ENCODE results near the gene SHC2.
"Not testable (repeated sequence)": the region's sequence is repeated elsewhere in the genome, so short reads cannot be mapped to it uniquely, and the experiment has no call there.

SHC2 gene

GRCh38 chr19:407511-408440, 53.1 kb downstream of the SHC2 start:
- no peak for DNase-seq (ENCODE audit: low read depth, low spot score)

GRCh38 chr19:406971-407510, 53.8 kb downstream of the SHC2 start:
- no peak for DNase-seq (ENCODE audit: low read depth, low spot score)

GRCh38 chr19:406135-406781, 54.6 kb downstream of the SHC2 start:
- no peak for DNase-seq (ENCODE audit: low read depth, low spot score)

GRCh38 chr19:405121-405965, 55.5 kb downstream of the SHC2 start:
- no peak for DNase-seq (ENCODE audit: low read depth, low spot score)

GRCh38 chr19:403221-404027, 57.4 kb downstream of the SHC2 start:
- no peak for DNase-seq (ENCODE audit: low read depth, low spot score)

GRCh38 chr19:402786-403185, 58.0 kb downstream of the SHC2 start:
- DNase-seq (ENCODE audit: low read depth, low spot score): no peak

GRCh38 chr19:401866-402511, 58.8 kb downstream of the SHC2 start:
- DNase-seq (ENCODE audit: low read depth, low spot score): no peak

- no peak for DNase-seq (ENCODE audit: low read depth, low spot score)
These were observed 59.6 kb downstream of the SHC2 start for GRCh38 chr19:400976-401865.

GRCh38 chr19:399370-399769, 61.5 kb downstream of the SHC2 start:
- DNase-seq (ENCODE audit: low read depth, low spot score): no peak

GRCh38 chr19:398719-399118, 62.1 kb downstream of the SHC2 start:
- DNase-seq (ENCODE audit: low read depth, low spot score): no peak

GRCh38 chr19:397941-398706, 62.7 kb downstream of the SHC2 start:
- DNase-seq (ENCODE audit: low read depth, low spot score): no peak

GRCh38 chr19:397321-397720, 63.5 kb downstream of the SHC2 start:
- DNase-seq (ENCODE audit: low read depth, low spot score): no peak

GRCh38 chr19:395467-395866, 65.4 kb downstream of the SHC2 start:
- no peak for DNase-seq (ENCODE audit: low read depth, low spot score)

GRCh38 chr19:394857-395256, 66.0 kb downstream of the SHC2 start:
- not testable (repeated sequence) for DNase-seq (ENCODE audit: low read depth, low spot score)

- DNase-seq (ENCODE audit: low read depth, low spot score): not testable (repeated sequence)
These were observed 67.3 kb downstream of the SHC2 start for GRCh38 chr19:393560-393959.

- no peak for DNase-seq (ENCODE audit: low read depth, low spot score)
These were observed 68.4 kb downstream of the SHC2 start for GRCh38 chr19:392375-392970.

- DNase-seq (ENCODE audit: low read depth, low spot score): no peak
These were observed 69.0 kb downstream of the SHC2 start for GRCh38 chr19:391726-392374.

GRCh38 chr19:391207-391557, 69.7 kb downstream of the SHC2 start:
- DNase-seq (ENCODE audit: low read depth, low spot score): no peak

Data from ELF-1 (cell line).